GM23338 (cell line): ENCODE measurements around the gene ERC2. TPM values are rescaled to one million over a fixed set of nuclear protein-coding genes. Genes with fewer than 3 reads are reported as not detected.

Source experiments
- ATAC-seq: fragments of 200-7000 bp; cut with Tn5 transposase; 3 replicates; pipeline ENCODE4 v1.9.1; 2020
- DNase-seq: peaks from one replicate; pipeline ENCODE4 v3.0.0-alpha.2; 2015; ENCODE audit warnings: low spot score
- H2AFZ ChIP-seq: fragments of 200-600 bp; sonication (generic); 2 replicates; pipeline ENCODE4 v1.8.0; 2016; ENCODE audit warnings: antibody characterized with exemption, mild to moderate bottlenecking, moderate library complexity
- H3F3A ChIP-seq: fragments of 200-600 bp; sonication (generic); replicated peaks from 2 replicates; pipeline ENCODE4 v1.8.0; 2017; ENCODE audit warnings: antibody characterized with exemption, mixed run types, low read depth
- H3K27ac ChIP-seq: fragments of 200-600 bp; sonication (generic); 2 replicates; pipeline ENCODE4 v1.6.1; 2016; ENCODE audit warnings: low read depth
- H3K27me3 ChIP-seq: fragments of 200-600 bp; sonication (generic); 2 replicates; pipeline ENCODE4 v1.8.0; 2016; ENCODE audit warnings: mild to moderate bottlenecking, mixed run types, moderate library complexity; ENCODE audit not compliant: insufficient read depth
- H3K36me3 ChIP-seq: fragments of 200-600 bp; sonication (generic); 2 replicates; pipeline ENCODE4 v1.8.0; 2016; ENCODE audit warnings: mild to moderate bottlenecking; ENCODE audit not compliant: insufficient read depth
- H3K4me1 ChIP-seq: fragments of 200-600 bp; sonication (generic); 2 replicates; pipeline ENCODE4 v1.8.0; 2016; ENCODE audit warnings: mild to moderate bottlenecking, moderate library complexity; ENCODE audit not compliant: insufficient read depth
- H3K4me2 ChIP-seq: fragments of 200-600 bp; sonication (generic); 2 replicates; pipeline ENCODE4 v1.7.1; 2017; ENCODE audit warnings: mixed run types
- H3K4me3 ChIP-seq: fragments of 200-600 bp; sonication (generic); 2 replicates; pipeline ENCODE4 v1.6.1; 2016; ENCODE audit warnings: mixed run types
- H3K79me2 ChIP-seq: fragments of 200-600 bp; sonication (generic); replicated peaks from 2 replicates; pipeline ENCODE4 v1.8.0; 2017; ENCODE audit warnings: mild to moderate bottlenecking; ENCODE audit not compliant: insufficient read depth
- H3K9me2 ChIP-seq: fragments of 200-600 bp; sonication (generic); 2 replicates; pipeline ENCODE4 v1.8.0; 2017; ENCODE audit not compliant: insufficient read depth
- H4K20me1 ChIP-seq: fragments of 200-600 bp; sonication (generic); replicated peaks from 2 replicates; pipeline ENCODE4 v1.8.0; 2017; ENCODE audit warnings: mild to moderate bottlenecking; ENCODE audit not compliant: insufficient read depth
- H3K27ac Mint-ChIP-seq: 2 replicates; pipeline ENCODE4 v1.8.0; 2020; ENCODE audit warnings: inconsistent platforms, mild to moderate bottlenecking, moderate library complexity, mixed read lengths
- H3K27me3 Mint-ChIP-seq: 3 replicates; pipeline ENCODE4 v1.8.0; 2022; ENCODE audit warnings: low read depth, mild to moderate bottlenecking, moderate library complexity, mixed read lengths, inconsistent platforms; ENCODE audit not compliant: insufficient read depth, poor library complexity
- H3K36me3 Mint-ChIP-seq: 3 replicates; pipeline ENCODE4 v1.8.0; 2021; ENCODE audit warnings: low read depth, mild to moderate bottlenecking, inconsistent platforms, moderate library complexity, mixed read lengths
- H3K4me1 Mint-ChIP-seq: 3 replicates; pipeline ENCODE4 v1.8.0; 2020; ENCODE audit warnings: mild to moderate bottlenecking, inconsistent platforms, mixed read lengths
- H3K4me3 Mint-ChIP-seq: 3 replicates; pipeline ENCODE4 v1.8.0; 2021; ENCODE audit warnings: moderate library complexity, mild to moderate bottlenecking, inconsistent platforms, mixed read lengths
- H3K9me3 Mint-ChIP-seq: 3 replicates; pipeline ENCODE4 v1.8.0; 2020; ENCODE audit warnings: moderate library complexity, mild to moderate bottlenecking, inconsistent platforms, mixed read lengths
- EZH2phosphoT487 ChIP-seq: fragments of 200-600 bp; sonication (generic); IDR thresholded peaks from one replicate; pipeline ENCODE4 v1.8.1; 2018; ENCODE audit warnings: antibody characterized with exemption; ENCODE audit not compliant: unreplicated experiment
- POLR2AphosphoS5 ChIP-seq: IDR thresholded peaks from 2 replicates; pipeline ENCODE4 v1.6.1; 2016; ENCODE audit warnings: antibody characterized with exemption, low read depth
- STAT1 ChIP-seq: IDR thresholded peaks from one replicate; pipeline ENCODE4 v1.6.1; 2016; ENCODE audit warnings: antibody characterized with exemption; ENCODE audit not compliant: unreplicated experiment
- ZNF331 ChIP-seq: fragments of 250-450 bp; sonication (Bioruptor Pico); IDR thresholded peaks from 2 replicates; pipeline ENCODE4 v1.5.0; 2020; ENCODE audit warnings: low read depth, mild to moderate bottlenecking, moderate library complexity
- ZNF462 ChIP-seq: fragments of 250-450 bp; sonication (Bioruptor Pico); IDR thresholded peaks from 2 replicates; pipeline ENCODE4 v1.5.0; 2020; ENCODE audit warnings: mild to moderate bottlenecking, moderate library complexity
- polyA plus RNA-seq: library from polyadenylated mRNA; unstranded; fragments of >200 nt; fragmentation: Nextera tagmentation; extraction: Ambion mirVana; gene quantifications from 2 replicates; pipeline ENCODE4 v1.2.1, GENCODE V29; 2016
- total RNA-seq: library from RNA; depleted of rRNA; stranded (reverse); fragments of >200 nt; shearing (Covaris generic); gene quantifications from 2 replicates; pipeline ENCODE4 v1.2.3, GENCODE V29; 2014

The ERC2 gene
- total and polyA plus RNA-seq, 2 experiments from 2014 or later = 11.8 to 13.7 TPM

- TF ChIP-seq ZNF462 (CRISPR knock-in tag) (no peak), EZH2phosphoT487 (no peak), STAT1 (no peak)
Measured at GRCh38 chr3:55756976-55757375, 711.3 kb downstream of the ERC2 start (continued).

- ATAC-seq (no peak), DNase-seq (no peak)
- H3K27ac ChIP-seq = no peak overlapping the region
- peaks cover 2% of the 10 kb centered on the region; the same call in 1 of the 3 replicates for H3K36me3 Mint-ChIP-seq
- no peak overlapping the region for H3K27ac Mint-ChIP-seq
- no peaks in the 10 kb centered on the region for H3K27me3 Mint-ChIP-seq
- no peak overlapping the region for H3K4me2 ChIP-seq
- peaks cover 7% of the 10 kb centered on the region; the same call in 2 of the 3 replicates for H3K9me3 Mint-ChIP-seq
- no peak overlapping the region for H3K4me3 Mint-ChIP-seq
- 0 out of 2 replicates have a peak, but pooled peaks cover 2% of the 10 kb centered on the region for H3K9me2 ChIP-seq
- H3K36me3 ChIP-seq = no peaks in the 10 kb centered on the region
- H2AFZ ChIP-seq = no peak overlapping the region
- peaks cover 26% of the 10 kb centered on the region for H3K4me1 Mint-ChIP-seq
- H4K20me1 ChIP-seq = no peaks in the 10 kb centered on the region
- no peaks in the 10 kb centered on the region for H3K27me3 ChIP-seq
- no peaks in the 10 kb centered on the region for H3F3A ChIP-seq
- H3K4me3 ChIP-seq = no peak overlapping the region
- peaks cover 7% of the 10 kb centered on the region; the same call in 1 of the 2 replicates for H3K4me1 ChIP-seq
- no peaks in the 10 kb centered on the region for H3K79me2 ChIP-seq
- TF ChIP-seq ZNF462 (CRISPR knock-in tag) (no peak), POLR2AphosphoS5 (no peak), ZNF331 (no peak)
Measured at GRCh38 chr3:55755516-55756205, 712.6 kb downstream of the ERC2 start.
